Stimulated activated naive CD8-positive, alpha-beta T cell treated with anti-CD3 and anti-CD28 coated beads, Interleukin-15, Interleukin-2, amounts not matched to agents 100 U/mL and 50 U/mL, for 24 hours (primary cell): ENCODE measurements around the gene USF1.
A peak's percentile ranks its signal among the peaks of the same experiment; 100 is the strongest.
"Not testable (repeated sequence)": the region's sequence is repeated elsewhere in the genome, so short reads cannot be mapped to it uniquely, and the experiment has no call there.

Experiments
- ATAC-seq: fragments of 150-1000 bp; cut with Tn5 transposase; one replicate; pipeline ENCODE4 v1.10.0; 2021
- DNase-seq: peaks from one replicate; pipeline ENCODE4 v3.0.0; 2021

The USF1 gene

DNA sequence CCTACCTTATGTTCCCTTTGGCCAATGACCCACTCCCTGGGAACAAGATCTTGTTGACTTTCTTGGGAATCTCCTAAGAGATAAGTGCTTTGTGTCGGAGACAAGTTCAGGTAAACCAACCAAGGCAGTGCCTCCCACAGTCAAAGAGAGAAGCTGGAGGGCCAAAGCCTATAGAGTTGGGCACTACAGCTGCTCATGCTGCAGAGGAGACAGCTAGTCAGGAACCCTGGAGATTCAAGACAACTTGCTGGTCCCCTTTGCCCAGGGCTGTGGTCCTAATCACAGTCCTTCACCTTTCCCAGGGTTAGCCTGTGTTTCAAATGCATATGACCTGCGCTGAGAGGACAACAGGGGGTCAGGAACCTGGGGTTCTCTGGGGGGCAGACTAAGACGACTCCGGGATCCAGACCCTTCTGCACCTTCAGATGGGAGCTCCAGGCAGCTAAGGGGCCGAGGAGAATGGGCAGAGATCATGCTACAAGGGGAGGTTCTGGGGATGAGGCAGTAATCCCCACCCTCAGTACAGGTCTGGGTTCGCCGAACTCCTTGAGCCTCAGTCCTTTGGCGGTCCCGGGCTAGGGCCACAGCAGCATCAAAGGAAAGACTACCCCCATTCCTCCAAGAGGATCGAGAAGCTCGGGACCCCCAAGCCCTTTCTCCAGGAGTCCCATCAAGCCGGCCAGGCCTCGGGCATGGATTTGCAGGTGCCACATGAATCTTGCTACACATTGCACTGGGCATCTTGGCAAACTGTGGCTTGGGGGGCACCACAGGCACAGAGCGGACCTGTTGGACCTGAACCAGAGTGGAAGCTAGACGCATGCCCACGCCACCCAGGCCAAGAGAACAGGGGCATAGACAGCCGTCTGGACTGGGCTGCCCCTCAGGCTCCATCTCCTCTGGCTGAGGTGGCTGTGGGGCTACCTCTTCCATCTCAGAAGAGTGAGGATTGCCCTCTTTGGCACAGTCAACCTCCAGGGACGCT, 2.0 kb upstream of the USF1 start:
- no peak for ATAC-seq
- no peak for DNase-seq

DNA sequence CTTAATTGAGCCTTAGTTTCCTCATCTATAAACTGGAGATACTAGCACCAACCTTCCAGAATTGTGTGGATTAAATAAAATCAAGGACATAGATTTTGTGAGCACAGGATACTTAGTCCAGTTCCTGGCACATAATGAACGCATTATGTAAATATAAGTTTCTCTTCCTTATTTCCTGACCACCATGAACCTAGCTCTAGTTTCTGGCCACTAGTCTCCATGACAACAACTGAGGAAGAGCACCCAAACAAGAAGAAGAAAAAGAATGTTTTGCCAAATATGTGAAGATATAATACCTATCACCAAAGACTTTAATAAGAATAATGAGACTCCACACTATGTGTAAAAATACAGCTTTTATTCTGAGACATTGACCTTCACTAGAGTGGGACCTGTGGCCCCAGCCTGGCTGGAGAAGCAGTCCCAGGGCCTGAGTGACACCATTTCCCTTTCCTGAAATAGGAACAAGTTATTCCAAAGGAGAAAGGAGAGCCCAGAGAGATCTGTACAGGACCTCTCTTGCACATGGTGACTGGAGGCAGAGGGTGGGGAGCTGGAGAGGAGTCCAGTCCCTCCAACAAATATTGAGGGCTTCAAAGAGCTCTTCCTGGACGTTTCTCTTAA, 940 bp upstream of the USF1 start:
- ATAC-seq (no peak), DNase-seq (no peak)

DNA sequence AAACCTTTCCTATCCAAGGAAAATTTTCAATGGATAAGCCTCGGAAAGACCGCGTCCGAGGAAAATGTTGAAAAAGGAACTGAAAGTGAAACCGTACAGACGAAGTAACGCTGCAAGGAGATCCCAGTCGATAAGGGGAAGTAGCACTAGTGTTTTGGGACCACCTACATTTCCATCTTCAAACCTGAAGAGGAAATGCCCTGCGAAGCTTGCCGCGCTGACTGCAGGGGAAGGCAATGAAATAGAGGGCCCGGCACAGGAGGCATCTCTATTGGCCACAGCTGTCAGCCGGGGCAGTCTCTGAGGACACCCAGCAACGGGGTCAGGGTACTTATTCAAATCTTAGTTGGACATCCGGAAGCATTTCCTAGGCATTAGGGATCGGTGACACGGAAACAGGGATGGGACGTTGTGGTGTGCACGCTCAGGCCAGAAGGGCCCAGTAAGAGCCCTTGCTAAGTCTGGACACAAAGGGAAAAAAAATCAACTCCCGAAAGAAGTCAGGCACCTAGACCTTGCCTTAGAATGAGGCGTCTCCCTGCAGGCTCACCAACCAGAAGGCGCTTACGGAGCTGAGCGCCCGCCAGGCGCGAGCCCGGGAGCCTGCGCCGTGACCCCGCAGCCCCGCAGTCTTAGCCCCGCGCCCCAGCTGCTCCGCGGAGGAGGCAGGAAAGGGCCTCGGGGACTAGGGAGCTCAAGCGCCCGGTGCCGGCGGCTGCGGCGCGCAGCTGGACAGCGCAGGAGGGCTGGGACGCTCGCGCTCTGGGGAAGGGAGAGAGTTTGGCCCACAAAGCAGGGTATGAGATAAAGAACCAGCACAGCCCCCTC, 655 bp downstream of the USF1 start:
- peak; percentile 78 for DNase-seq
- peak; percentile 74 for ATAC-seq

DNA sequence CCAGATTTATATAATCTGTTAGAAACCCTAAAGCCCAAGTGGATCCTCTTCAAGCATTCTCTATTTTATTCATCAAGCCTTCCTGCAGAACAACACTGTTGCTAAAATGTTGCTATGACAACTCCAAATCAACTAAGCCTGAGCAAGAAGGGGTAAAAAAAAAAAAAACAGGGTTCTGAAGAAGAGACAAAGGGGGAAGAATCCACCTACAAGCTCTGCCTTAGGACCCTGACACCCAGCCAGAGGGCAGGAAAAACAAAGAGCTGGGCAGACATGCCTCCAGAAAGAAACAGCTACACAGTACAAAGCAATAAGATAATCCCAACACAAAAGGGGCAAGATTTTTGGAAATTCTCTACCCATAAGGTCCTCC, 1.3 kb downstream of the USF1 start:
- DNase-seq (no peak), ATAC-seq (no peak)

DNA sequence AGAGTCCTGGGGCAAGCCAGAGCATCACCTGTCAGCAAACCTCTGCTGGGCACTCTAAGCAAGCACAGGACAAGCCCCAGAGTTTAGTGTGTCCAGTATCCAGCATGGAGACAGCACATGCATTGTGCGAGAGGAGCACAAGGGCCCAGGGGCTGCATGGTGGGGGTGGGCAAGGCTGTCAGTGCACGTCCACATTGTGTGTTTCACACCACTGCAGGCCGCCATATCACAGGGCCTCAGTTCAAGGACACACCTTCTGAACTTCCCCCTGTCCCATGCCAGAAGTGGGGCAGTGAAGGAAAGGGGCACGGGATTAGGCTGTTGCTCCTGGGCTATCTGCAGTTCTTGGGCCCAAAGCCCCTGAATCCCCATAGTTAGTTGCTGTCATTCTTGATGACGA, 6.2 kb downstream of the USF1 start:
- ATAC-seq (no peak), DNase-seq (no peak)

DNA sequence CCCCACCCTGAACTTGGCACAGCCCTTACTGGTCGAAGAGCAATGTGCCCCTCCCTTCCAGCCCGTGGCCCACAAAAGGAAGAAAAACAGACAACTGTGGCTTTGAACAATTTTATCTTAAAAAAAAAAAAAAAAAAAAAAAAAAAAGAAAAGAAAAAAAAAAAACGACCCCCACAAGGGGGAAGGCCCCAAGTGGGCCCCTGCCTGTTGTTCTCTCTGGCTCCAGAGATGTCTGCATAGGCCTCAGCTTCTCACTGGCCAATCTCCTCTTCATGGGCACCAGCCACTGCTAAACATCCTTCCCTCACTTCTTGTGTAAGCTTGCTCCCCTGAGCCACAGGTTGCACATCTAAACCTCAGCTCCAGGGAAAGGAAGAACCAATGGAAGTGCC, 6.6 kb downstream of the USF1 start:
- ATAC-seq (no peak), DNase-seq (no peak)

DNA sequence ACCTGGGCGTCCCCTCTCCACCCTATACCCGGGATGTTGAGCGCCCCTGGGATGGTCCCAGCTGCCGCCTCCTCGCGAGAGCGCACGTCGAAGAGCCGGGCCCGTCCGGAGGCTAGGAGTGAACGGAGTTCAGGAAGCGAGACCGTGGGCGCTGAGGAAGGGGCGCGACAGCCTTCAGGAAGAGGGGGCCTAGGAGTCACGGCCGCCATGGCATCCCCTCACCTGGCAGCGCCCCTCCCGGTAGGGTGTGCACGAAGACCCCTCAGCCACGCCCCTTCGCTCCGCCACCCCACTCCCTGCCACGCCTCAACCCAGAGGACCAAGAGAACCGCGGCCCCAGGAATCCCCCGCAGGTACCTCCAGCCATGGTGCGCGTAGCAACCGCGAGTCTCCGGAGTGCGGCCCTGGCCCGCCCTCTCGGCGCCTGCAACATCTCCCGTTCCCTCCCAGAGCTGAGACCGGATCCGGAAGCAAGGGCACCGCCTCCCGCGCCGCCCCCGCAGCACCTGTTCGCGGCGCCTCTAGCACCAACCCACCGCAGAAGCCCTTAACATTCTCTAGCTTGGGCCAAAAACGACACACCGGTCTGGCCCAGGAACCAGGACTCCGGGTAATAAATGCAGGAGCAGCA, 7.1 kb downstream of the USF1 start, which contains the start of gene TSTD1:
Gene TSTD1 (minus strand): TSS at position 442 of the 631 bp plus-strand sequence. CDS start 75 bp downstream, at position 367.
- DNase-seq, result peak; percentile 88
- ATAC-seq, result peak; percentile 89

DNA sequence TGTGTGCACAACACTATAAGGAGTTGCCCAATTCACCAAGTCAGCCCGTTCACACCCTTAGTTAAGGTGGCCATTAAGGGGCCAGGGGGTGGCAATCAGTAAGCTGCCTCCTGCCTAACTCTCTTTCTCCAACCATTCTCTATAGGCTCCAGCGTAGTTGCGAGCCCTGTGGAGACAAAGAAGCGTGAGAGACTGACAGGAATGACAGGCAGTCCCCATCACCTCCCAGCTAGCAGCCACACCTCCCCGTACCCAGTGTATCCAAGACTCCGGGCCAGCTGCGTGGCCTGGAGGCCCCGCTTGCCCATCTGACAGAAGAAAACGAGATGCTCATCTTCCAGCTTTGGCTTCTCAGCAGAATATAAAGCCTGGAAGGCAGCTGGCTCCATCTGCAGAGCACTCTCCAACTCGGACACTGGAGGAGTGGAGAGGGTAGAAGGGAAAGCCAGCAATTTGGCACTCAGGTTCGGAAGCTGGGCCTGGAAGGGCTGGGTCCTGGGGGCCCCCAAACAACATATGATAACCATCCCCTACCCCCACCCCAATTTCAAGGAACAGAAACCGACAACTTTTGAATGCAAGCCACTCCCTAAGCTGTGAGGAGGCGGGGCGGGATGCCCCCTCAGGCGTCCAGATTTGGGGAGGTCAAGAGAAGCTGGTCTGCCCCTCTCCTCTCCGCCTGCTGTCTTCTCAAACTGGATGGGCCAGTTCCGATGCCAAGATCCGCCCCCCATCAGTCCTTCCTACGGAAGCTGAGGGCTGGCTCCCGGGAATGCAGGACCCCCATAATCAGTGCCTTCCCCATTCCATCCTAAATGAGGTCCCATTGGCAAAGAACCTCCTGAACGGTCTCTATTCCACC, 7.9 kb downstream of the USF1 start:
- DNase-seq, result no peak

DNA sequence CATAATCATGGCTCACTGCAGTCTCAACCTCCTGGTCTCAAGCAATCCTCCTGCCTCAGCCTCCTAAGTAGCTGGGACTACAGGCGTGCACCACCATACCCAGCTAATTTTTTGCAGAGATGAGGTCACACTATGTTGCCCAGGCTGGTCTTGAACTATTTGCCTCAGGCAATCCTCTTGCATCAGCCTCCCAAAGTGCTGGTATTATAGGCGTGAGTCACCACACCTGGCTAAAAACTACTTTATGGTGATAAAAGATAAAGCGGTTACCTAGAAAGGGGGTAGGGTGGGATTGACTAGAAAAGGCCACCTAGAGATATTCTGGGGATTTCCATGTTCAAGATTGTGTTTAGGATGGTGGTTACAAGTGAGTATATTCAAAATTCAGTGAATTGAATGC, 12.0 kb downstream of the USF1 start:
- DNase-seq, result no peak
- peak; percentile 39 for ATAC-seq

More for the DNA sequence above, 7.9 kb downstream of the USF1 start:
- no peak for ATAC-seq

DNA sequence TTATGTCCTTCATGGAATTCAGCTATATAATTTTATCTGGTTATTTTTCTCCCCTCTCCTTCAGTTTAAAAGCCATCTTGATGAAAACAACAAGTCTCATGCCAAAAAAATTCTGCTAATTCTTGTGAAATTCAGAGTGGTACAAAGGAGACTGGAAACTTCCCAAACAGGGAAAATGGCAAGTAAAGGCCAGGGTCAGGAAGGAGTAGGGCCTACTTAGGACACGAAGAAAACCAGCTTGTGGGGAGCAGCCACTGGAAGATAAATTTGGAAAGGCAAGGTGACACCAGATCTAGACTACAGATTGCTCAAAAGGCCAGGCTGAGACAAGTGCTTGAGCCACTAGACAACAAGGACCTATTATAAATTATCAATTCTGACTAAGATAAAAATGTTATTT, 13.4 kb downstream of the USF1 start:
- no peak for DNase-seq
- no peak for ATAC-seq

DNA sequence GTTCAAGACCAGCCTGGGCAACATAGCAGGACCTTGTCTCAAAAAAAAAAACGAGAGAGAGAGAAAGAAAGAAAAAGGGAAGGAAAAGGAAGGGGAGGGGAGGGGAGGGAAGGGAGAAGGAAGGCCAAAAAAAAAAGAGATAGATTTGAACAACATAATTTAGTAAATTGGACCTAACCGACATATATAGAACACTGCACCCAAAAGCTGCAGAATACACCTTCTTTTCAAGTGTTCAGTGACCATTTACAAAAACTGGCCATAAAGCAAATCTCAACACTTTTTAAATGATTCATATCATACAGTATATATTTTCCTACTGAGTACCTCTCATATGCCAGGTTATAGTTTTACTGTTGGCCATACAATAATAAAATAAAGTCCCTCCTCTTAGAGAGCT, 13.9 kb downstream of the USF1 start:
- DNase-seq (no peak), ATAC-seq (no peak)

DNA sequence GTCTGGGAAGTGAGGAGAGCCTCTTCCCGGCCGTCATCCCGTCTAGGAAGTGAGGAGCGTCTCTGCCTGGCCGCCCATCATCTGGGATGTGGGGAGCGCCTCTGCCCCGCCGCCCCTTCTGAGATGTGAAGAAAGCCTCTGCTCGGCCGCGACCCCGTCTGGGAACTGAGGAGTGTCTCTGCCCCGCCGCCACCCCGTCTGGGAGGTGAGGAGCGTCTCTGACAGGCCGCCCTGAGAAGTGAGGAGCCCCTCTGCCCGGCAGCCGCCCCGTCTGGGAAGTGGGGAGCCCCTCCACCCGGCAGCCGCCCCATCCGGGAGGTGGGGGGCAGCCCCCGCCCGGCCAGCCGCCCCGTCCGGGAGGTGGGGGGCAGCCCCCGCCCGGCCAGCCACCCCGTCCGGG, 16.3 kb downstream of the USF1 start:
- not testable (repeated sequence) for DNase-seq, ATAC-seq

DNA sequence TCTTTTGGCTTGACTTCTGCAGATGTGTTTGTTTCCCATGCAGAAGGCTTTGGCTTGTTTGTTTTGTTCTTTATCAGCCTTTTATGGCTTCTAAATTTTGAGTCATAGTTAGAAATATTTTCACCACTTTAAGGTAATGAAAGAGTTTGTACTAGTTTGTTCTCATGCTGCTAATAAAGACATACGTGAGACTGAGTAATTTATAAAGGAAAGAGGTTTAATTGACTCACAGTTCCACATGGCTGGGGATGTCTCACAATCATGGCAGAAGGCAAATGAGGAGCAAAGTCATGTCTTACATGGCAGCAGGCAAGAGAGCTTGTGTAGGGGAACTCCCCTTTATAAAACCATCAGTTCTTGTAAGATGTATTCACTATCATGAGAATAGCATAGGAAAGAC, 18.8 kb downstream of the USF1 start:
- not testable (repeated sequence) for DNase-seq
- peak; percentile 40 for ATAC-seq

DNA sequence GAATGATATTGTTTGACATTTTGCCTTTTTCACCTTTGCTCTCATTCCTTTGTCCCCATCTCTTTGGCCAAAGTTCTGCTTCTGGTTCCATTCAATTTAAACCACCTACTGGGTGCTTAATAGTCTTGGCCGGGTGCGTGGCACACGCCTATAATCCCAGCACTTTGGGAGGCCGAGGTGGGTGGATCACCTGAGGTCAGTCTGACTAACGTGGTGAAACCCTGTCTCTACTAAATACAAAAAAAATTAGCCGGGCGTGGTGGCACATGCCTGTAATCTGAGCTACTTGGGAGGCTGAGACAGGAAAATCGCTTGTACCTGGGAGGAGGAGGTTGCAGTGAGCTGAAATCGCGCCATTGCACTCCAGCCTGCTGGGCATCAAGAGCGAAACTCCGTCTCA, 23.3 kb downstream of the USF1 start:
- DNase-seq, ATAC-seq: not testable (repeated sequence)

DNA sequence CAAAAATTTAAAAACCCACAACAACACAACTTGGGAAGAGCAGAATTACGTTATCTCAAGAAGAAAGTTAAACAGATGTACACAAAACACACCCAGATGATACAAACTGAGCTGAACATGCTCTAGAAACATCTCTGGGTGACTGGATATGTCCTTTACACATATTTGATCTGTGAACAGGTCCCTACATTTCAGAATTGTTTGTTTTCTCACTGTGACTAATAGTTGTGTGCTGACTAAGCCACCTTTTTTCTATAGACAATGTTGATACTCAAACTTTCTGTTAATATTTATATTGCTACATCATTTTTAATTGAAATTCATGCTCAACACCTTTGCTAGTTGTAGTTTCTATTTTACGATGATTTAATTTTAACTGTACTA, 23.8 kb downstream of the USF1 start:
- no peak for ATAC-seq
- no peak for DNase-seq

DNA sequence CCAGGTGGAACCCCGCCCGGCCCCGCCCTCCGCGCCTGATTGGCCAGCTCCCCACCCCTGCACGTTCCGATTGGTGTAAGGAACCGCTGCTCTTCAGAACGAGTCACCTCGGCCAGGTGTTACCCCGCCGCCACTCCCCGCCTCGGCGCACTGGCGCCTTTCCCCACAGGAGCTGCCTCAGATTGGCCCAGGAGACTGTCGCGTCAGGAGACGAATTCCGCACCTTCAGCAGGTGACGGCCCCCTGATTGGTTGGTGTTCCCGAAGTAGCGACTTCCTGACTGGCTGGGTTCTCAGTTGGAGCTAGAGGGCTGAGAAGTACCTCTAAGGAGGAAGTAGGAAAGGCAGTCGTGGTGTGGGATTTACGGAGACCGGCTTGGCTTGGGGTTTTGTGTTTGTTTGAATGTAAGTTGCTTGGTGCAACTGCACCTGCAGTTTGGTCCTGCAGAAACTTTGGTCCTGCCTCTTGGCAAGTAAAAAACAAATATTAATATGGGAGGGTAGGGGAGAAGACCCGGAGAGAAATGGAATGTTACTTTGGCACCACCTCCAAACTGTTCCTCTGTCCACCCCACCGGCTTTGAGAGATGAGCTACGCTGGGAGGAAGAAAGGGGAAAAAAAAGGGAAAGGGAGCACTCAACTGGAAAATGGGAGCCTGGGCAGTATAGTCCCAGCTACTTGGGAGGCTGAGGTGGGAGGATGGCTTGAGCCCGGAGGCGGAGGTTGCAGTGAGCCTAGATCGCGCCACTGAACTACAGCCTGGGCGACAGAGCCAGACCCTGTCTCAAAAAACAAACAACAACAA, 24.4 kb downstream of the USF1 start:
- DNase-seq (peak; percentile 86), ATAC-seq (peak; percentile 93)

DNA sequence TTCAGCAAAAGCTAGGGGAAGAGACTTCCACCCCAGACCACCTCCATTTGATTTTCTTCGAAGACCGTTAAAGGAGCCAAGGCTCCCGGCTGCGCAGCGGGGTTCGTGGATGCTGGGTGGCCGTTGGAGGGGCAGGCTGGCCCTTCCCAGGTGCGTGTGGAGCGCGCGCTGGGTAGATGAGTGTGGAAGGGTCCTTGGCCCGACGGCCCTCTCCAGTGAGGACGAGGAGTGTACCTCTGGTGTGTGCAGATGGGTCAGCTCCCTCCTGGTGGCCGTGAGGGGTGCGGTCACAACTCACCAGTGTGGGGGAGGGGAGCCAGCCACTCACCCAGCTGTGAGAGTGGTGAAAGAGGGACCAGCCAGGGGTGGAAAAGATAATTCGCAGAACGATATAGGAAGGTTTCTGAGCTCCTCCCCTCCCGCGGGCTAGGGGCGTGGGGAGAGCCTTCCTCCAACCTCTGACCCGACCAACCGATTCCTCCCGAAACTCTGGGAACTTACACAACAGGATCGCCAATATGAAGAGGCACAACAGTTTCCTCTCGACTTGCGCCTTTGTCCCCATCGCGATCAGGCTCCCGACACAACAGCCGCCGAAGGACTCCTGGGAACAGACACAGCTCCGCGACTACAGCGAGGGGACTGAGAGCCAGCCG, 25.1 kb downstream of the USF1 start, which contains the start of gene F11R:
Gene F11R (minus strand): TSS at position 644 of the 656 bp plus-strand sequence. CDS start 79 bp downstream, at position 565.
- peak; percentile 27 for ATAC-seq
- DNase-seq, result peak; percentile 41

DNA sequence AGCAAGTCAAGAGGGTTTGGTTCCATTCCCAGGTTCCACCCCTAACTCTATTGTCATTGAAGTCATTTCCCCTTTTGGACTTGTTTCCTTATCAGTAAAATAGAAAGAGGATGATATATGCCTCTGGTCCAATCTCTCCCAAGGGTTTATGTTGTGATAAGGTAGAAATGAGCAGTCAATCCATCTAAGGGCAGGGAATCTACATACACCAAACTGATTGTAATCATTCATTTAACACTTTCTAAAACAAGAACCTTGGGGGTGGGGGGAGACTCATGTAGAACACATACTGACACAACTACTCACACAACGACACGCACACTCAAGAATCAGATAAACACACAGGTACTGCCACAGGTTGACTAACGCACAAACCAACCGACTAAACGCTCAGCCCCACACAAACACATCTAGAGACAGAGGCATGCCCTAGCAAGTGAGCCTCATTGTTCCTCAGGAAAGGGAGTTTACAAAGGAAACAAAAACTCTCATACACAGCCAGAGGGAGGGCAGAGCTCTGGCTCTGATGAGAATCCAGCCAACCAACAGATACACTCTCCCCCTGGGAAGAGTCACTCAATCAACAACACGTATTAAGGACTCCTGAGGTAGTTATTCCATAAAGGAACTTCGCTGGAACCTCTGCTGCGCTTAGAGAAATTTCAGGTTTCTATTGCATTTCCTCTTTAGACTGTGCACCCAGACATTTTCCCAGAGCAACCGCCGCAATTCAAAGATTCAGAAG, 25.9 kb downstream of the USF1 start:
- ATAC-seq, result no peak
- no peak for DNase-seq
